GM12801 (cell line): ENCODE measurements around the gene CALD1.

Experiments used
- TF ChIP-seq, protein P1 (sequence below): IDR thresholded peaks from one replicate; pipeline ENCODE4 v1.5.1; 2011; ENCODE audit warnings: control low read depth; ENCODE audit not compliant: insufficient read length; ENCODE audit errors: extremely low read depth

CALD1 gene

DNA sequence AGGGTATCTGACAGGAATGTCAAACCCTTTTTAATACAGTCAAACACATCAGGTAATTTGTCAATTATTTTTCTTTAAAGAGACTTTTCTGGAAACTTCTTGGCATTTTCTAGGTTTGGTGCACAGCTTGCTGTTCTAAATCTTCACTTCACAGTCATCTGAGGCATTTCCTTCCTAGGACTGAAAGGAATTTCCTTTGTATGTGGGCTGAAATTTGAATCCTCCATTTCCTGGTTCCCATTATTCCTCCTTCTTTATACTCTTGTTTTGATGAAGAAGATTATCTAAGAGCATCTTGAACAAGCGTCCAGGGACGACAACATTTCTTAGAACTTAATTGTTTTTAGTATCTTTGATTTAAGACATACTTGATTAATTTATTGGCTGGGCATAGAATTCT is 24.9 kb downstream of the CALD1 start:
- TF ChIP-seq, protein P1, sequence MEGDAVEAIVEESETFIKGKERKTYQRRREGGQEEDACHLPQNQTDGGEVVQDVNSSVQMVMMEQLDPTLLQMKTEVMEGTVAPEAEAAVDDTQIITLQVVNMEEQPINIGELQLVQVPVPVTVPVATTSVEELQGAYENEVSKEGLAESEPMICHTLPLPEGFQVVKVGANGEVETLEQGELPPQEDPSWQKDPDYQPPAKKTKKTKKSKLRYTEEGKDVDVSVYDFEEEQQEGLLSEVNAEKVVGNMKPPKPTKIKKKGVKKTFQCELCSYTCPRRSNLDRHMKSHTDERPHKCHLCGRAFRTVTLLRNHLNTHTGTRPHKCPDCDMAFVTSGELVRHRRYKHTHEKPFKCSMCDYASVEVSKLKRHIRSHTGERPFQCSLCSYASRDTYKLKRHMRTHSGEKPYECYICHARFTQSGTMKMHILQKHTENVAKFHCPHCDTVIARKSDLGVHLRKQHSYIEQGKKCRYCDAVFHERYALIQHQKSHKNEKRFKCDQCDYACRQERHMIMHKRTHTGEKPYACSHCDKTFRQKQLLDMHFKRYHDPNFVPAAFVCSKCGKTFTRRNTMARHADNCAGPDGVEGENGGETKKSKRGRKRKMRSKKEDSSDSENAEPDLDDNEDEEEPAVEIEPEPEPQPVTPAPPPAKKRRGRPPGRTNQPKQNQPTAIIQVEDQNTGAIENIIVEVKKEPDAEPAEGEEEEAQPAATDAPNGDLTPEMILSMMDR = no peak

DNA sequence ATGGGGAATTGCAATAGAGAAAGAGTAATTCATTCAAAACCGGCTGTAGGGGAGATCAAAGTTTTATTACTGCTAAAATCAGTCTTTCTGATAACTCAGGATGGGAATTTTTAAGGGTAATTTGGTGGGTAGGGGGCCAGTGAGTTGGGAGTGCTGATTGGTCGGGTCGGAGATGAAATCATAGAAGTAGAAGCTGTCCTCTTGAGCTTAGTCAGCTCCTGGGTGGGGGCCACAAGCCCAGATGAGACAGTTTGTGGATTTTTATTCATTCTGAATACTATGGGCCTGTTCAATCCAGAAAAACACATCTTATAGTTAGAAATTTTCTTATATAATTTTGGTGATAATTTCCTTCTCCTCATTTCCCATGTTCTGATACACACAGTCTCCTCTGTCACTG is 25.4 kb downstream of the CALD1 start:
- TF ChIP-seq, protein P1 = no peak

DNA sequence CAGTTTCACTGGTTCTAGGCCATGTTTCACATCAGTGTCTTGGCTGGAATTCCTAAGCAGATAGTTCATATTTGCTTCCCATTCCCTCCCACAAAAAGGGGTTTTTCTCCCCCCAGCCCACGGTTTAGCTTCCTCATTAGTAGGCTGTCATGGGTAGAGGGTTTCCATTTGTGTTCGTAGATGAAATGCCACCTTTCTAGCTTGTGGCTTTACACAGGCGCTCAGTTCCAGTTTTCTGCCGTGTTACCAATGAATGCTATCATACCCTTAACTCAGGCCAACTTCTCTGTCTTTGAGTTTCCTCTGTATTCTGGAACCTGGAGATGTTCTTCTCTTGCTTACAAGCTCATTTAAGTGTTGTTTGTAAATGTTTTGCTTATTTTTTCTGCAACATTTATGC is 26.8 kb downstream of the CALD1 start:
- TF ChIP-seq, protein P1 = no peak

DNA sequence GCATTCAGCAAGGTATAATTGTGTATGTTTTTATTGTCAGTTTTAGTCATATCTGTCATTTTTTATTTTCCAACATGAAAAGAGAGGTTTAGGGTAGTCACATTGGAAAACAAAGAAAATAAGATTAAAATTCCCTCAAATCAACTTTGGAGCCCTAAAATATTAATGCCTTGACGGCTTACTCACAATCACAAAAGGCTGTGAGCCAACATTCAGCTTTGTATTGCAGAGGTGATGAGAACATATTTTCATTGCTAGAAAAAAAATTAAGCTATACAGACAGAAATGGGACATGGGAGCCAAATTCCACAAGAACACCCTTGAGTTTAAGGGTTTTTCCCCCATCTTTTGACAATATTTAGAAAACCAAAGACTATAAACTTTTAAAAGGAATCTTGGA is 30.2 kb downstream of the CALD1 start:
- TF ChIP-seq, protein P1 = no peak

DNA sequence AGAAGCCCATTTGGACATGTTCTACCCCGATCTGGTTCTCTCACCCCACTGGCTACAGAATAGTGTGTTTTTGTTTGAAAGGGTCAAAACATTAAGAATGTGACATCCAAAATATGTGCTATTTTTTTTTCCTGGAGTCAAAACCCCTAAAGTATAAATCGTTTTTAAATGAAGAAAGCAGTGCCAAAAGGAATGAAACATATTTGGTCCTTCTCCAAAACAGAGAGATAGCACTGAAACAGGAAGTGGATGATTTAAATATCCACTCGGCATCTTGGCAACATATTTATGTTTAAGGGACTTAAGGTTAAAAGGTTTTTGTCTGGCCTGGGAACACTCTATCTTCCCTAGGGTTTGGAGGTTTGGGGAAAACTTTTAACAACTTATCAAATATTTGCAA is 32.3 kb downstream of the CALD1 start:
- TF ChIP-seq, protein P1 = no peak

DNA sequence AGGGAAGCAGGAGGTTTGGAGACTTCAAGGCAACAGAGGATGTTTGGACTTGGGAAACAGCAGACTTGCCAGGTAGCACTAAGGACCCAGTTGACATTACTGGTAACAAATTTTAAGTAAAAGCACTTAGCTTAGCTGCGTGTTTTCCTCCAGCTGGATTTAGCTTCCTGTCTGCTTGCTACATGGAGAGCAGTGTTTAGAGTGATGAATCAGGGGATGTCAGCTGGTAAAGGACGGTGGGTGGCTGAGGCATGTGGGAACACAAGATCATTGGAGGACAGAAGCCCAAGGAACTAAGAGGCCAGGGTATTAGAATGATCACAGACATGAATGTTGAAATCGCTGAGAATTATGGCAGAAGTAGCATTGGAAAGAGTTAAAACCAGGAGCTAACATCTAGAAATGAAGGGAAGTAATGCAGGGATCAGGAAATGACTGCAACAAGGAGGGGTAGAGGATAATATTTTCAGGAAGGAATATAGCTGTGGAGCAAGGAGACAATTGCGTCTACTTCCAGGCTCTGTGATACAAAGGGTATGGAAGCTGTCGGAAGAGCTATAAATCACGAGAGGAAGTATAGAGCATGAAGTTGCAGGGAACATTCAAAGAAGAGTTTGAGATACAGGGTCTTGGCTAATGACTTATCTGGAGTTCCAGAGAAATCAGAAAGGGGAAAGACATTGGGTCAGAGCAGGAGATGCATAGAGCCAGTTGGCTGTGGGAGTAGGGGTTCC is 34.4 kb downstream of the CALD1 start:
- TF ChIP-seq, protein P1 = no peak

DNA sequence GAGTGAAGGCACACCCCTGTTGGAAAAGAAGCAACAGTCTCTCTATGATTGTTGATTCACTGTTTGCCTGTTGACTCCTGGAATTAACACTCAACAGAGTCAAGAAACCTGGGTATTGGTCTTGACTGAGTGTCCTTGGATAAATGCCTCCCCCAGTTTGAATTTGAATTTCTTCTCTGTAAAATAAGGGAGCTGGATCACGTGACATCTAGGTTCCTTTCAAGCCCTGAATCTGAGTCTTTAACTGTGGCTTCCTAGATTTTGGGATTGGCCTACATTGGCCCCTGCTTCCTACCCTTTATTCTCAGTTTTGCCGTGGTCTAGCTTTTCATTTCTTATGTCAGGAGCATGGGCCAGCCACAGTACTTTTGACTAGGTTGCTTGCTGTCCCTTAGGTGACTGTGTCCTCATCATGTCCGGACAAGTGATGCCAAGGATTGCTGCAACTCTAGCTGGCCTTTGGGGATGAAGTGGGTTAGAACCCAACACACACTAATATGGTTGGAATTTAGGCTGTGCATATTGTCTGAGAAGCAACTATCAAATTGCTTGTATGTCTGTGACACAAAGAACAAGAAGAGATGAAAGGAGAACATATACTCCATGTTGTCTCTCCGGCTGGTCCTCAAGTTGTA is 35.4 kb downstream of the CALD1 start:
- TF ChIP-seq, protein P1 = no peak
